Stimulated activated CD8-positive, alpha-beta memory T cell treated with anti-CD3 and anti-CD28 coated beads, Interleukin-4, amount 100 ng/mL, for 24 hours (primary cell): ENCODE results near the gene NCDN.

Experiments
- DNase-seq: peaks from one replicate; pipeline ENCODE4 v3.0.0-alpha.2; 2020; ENCODE audit warnings: low read depth

Gene NCDN

GRCh38 chr1:35557611-35558373, at the start of gene NCDN:
NCDN (plus strand) TSS chr1:35557799; CDS start chr1:35558191, 392 bp downstream.
- peak; percentile 95 for DNase-seq

GRCh38 chr1:35507947-35508346, 49.7 kb upstream of the NCDN start:
- DNase-seq, result no peak

GRCh38 chr1:35509558-35509957, 48.0 kb upstream of the NCDN start:
- no peak for DNase-seq

GRCh38 chr1:35511305-35511704, 46.3 kb upstream of the NCDN start:
- no peak for DNase-seq

- DNase-seq, result no peak
These were observed 39.4 kb upstream of the NCDN start for GRCh38 chr1:35518183-35518582.

- no peak for DNase-seq
These were observed 38.2 kb upstream of the NCDN start for GRCh38 chr1:35519432-35519831.

GRCh38 chr1:35524106-35524505, 33.5 kb upstream of the NCDN start:
- no peak for DNase-seq

- no peak for DNase-seq
These were observed 27.4 kb upstream of the NCDN start for GRCh38 chr1:35530168-35530567.

GRCh38 chr1:35530946-35531345, 26.7 kb upstream of the NCDN start:
- no peak for DNase-seq

- DNase-seq, result no peak
These were observed 26.2 kb upstream of the NCDN start for GRCh38 chr1:35531368-35531767.

GRCh38 chr1:35532497-35533223, 24.9 kb upstream of the NCDN start:
- DNase-seq, result no peak

GRCh38 chr1:35533586-35533985, 24.0 kb upstream of the NCDN start:
- DNase-seq, result no peak

GRCh38 chr1:35535243-35535642, 22.4 kb upstream of the NCDN start:
- no peak for DNase-seq

GRCh38 chr1:35536556-35537162, 20.9 kb upstream of the NCDN start:
- no peak for DNase-seq

- DNase-seq, result no peak
These were observed 19.8 kb upstream of the NCDN start for GRCh38 chr1:35537806-35538205.

- no peak for DNase-seq
These were observed 18.4 kb upstream of the NCDN start for GRCh38 chr1:35539073-35539823.

GRCh38 chr1:35539824-35540261, 17.8 kb upstream of the NCDN start:
- no peak for DNase-seq

GRCh38 chr1:35544976-35545375, 12.6 kb upstream of the NCDN start:
- peak; percentile 24 for DNase-seq

- DNase-seq, result no peak
These were observed 11.0 kb upstream of the NCDN start for GRCh38 chr1:35546614-35547013.

- DNase-seq, result no peak
These were observed 3.7 kb upstream of the NCDN start for GRCh38 chr1:35553851-35554250.

- no peak for DNase-seq
These were observed 3.1 kb upstream of the NCDN start for GRCh38 chr1:35554266-35555211.
